CD4-positive, alpha-beta T cell (primary cell): ENCODE measurements around the gene MTSS2. TPM values are rescaled to one million over a fixed set of nuclear protein-coding genes. Genes with fewer than 3 reads are reported as not detected.

Experiments used
- ATAC-seq: fragments of 200-7000 bp; cut with Tn5 transposase; one replicate; pipeline ENCODE4 v1.10.0; 2022; ENCODE audit warnings: mild to moderate bottlenecking; ENCODE audit not compliant: poor library complexity
- CTCF ChIA-PET: fragments of 350-600 bp; sonication (Branson Sonifier 250); formaldehyde crosslinking; loops from one replicate; lab custom pipeline; 2021; ENCODE audit warnings: antibody characterized with exemption, inconsistent platforms; lab: Charles Lee
- POLR2A ChIA-PET: fragments of 350-600 bp; sonication (Branson Sonifier 250); formaldehyde crosslinking; loops from one replicate; lab custom pipeline; 2021; ENCODE audit warnings: antibody characterized with exemption, inconsistent platforms; lab: Charles Lee
- DNase-seq, 14 experiments: peaks; one replicate each; pipeline ENCODE4 v3.0.0-alpha.2; 2013 to 2020; ENCODE audit warnings: mixed read lengths in 2 of 14
- H3K27ac ChIP-seq, 2 donors: one replicate each; pipeline versions ENCODE4 v1.5.1 to v1.7.0; 2013; ENCODE audit warnings: low read length in 2 of 2, low read depth in 1 of 2, mild to moderate bottlenecking in 1 of 2
- H3K27me3 ChIP-seq, 2 experiments: 1 replicate in 1 of 2; 2 replicates in 1 of 2; pipeline versions ENCODE4 v1.6.1 to v1.7.0; 2013; ENCODE audit warnings: low read length in 2 of 2, control low read depth in 1 of 2, mild to moderate bottlenecking in 1 of 2, moderate library complexity in 1 of 2; ENCODE audit not compliant: insufficient read depth in 2 of 2, control insufficient read depth in 1 of 2
- H3K36me3 ChIP-seq: one replicate; pipeline ENCODE4 v1.6.1; 2013; ENCODE audit warnings: low read length, control low read depth; ENCODE audit not compliant: insufficient read depth
- H3K4me1 ChIP-seq: one replicate; pipeline ENCODE4 v1.6.1; 2013; ENCODE audit warnings: low read length, control low read depth; ENCODE audit not compliant: insufficient read depth
- H3K4me3 ChIP-seq: one replicate; pipeline ENCODE4 v1.5.1; 2013; ENCODE audit warnings: mild to moderate bottlenecking, low read length, moderate library complexity
- H3K9me3 ChIP-seq, 2 experiments: 1 replicate in 1 of 2; 2 replicates in 1 of 2; pipeline versions ENCODE4 v1.6.1 to v1.7.0; 2013; ENCODE audit warnings: low read length in 2 of 2, mild to moderate bottlenecking in 2 of 2, control low read depth in 1 of 2, moderate library complexity in 1 of 2; ENCODE audit not compliant: control insufficient read depth in 1 of 2, insufficient read depth in 1 of 2
- H3K27ac Mint-ChIP-seq: one replicate; pipeline ENCODE4 v1.8.0; 2020; ENCODE audit warnings: mixed read lengths
- H3K27me3 Mint-ChIP-seq: one replicate; pipeline ENCODE4 v1.8.0; 2021; ENCODE audit warnings: mixed read lengths
- H3K36me3 Mint-ChIP-seq: one replicate; pipeline ENCODE4 v1.8.0; 2021; ENCODE audit warnings: low read depth, mixed read lengths
- H3K4me1 Mint-ChIP-seq: one replicate; pipeline ENCODE4 v1.8.0; 2021; ENCODE audit warnings: low read depth, mixed read lengths
- H3K4me3 Mint-ChIP-seq: one replicate; pipeline ENCODE4 v1.8.0; 2020; ENCODE audit warnings: mild to moderate bottlenecking, mixed read lengths
- H3K9me3 Mint-ChIP-seq: one replicate; pipeline ENCODE4 v1.8.0; 2020; ENCODE audit warnings: mixed read lengths
- intact Hi-C, 2 experiments: fragments of 100-400 bp; cut with DNase I in 1 of 2; cut with micrococcal nuclease in 1 of 2; formaldehyde crosslinking; loops; one replicate each; pipeline versions ENCODE4 v1.15.1 to v1.9.0; 2023 to 2025; cut with DNase I, micrococcal nuclease
- total RNA-seq, 174 experiments: library from RNA in 2 of 174; stranded (reverse) in 2 of 174; gene quantifications; one replicate each; pipeline ENCODE4 v1.2.3 and lab custom pipeline; 2021 to 2026
- TF ChIP-seq, protein P1 (sequence below): fragments of 200-600 bp; IDR thresholded peaks from one replicate; pipeline ENCODE4 v1.8.0; 2022; ENCODE audit warnings: antibody characterized with exemption, mild to moderate bottlenecking

The MTSS2 gene
- total RNA-seq, 2 experiments from 2014 or later, result 15.4 to 16.4 TPM

GRCh38 chr16:70686376-70687101 lies 686 bp upstream of the MTSS2 start:
- peaks cover 10% of the 10 kb centered on the region for H3K27me3 Mint-ChIP-seq
- Histone ChIP-seq H3K4me1 (peaks cover 10% of the 10 kb centered on the region), H3K9me3 (no peaks in the 10 kb centered on the region), H3K27me3 (peaks cover 19 to 31% of the 10 kb centered on the region in 2 experiments), H3K36me3 (no peaks in the 10 kb centered on the region), H3K27ac (no peak overlapping the region), H3K4me3 (no peak overlapping the region)
- TF ChIP-seq, protein P1, sequence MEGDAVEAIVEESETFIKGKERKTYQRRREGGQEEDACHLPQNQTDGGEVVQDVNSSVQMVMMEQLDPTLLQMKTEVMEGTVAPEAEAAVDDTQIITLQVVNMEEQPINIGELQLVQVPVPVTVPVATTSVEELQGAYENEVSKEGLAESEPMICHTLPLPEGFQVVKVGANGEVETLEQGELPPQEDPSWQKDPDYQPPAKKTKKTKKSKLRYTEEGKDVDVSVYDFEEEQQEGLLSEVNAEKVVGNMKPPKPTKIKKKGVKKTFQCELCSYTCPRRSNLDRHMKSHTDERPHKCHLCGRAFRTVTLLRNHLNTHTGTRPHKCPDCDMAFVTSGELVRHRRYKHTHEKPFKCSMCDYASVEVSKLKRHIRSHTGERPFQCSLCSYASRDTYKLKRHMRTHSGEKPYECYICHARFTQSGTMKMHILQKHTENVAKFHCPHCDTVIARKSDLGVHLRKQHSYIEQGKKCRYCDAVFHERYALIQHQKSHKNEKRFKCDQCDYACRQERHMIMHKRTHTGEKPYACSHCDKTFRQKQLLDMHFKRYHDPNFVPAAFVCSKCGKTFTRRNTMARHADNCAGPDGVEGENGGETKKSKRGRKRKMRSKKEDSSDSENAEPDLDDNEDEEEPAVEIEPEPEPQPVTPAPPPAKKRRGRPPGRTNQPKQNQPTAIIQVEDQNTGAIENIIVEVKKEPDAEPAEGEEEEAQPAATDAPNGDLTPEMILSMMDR, result no peak
- no peaks in the 10 kb centered on the region for H3K36me3 Mint-ChIP-seq
- no peaks in the 10 kb centered on the region for H3K4me1 Mint-ChIP-seq
- DNase-seq (no peak), ATAC-seq (peak; percentile 12)
- H3K4me3 Mint-ChIP-seq, result peak overlapping the region; percentile 78
- ChIA-PET CTCF (no interaction called here), POLR2A (no interaction called here)
- intact Hi-C loops, result no loop called here
- no peaks in the 10 kb centered on the region for H3K9me3 Mint-ChIP-seq
- H3K27ac Mint-ChIP-seq, result no peak overlapping the region

- Histone ChIP-seq H3K27me3 (peaks cover 19 to 31% of the 10 kb centered on the region in 2 experiments), H3K36me3 (no peaks in the 10 kb centered on the region), H3K4me3 (peak overlapping the region; percentile 7), H3K4me1 (peaks cover 10% of the 10 kb centered on the region), H3K9me3 (no peaks in the 10 kb centered on the region), H3K27ac (no peak overlapping the region)
- TF ChIP-seq, protein P1, result no peak
- Mint-ChIP-seq H3K4me3 (peak overlapping the region; percentile 38), H3K27ac (no peak overlapping the region), H3K27me3 (peaks cover 10% of the 10 kb centered on the region), H3K36me3 (no peaks in the 10 kb centered on the region), H3K9me3 (no peaks in the 10 kb centered on the region), H3K4me1 (no peaks in the 10 kb centered on the region)
- ChIA-PET POLR2A (no interaction called here), CTCF (no interaction called here)
- ATAC-seq (peak; percentile 64), DNase-seq (no peak)
- intact Hi-C loops, result no loop called here
Observed at GRCh38 chr16:70685061-70685937, 554 bp downstream of the MTSS2 start.

- ATAC-seq (no peak), DNase-seq (no peak)
- ChIA-PET POLR2A (no interaction called here), CTCF (no interaction called here)
- Mint-ChIP-seq H3K9me3 (no peaks in the 10 kb centered on the region), H3K36me3 (no peaks in the 10 kb centered on the region), H3K4me3 (no peak overlapping the region), H3K4me1 (no peaks in the 10 kb centered on the region), H3K27me3 (peaks cover 10% of the 10 kb centered on the region), H3K27ac (no peak overlapping the region)
- no peak overlapping the region for H3K27ac ChIP-seq
- no peaks in the 10 kb centered on the region for H3K9me3 ChIP-seq
- peaks cover 10% of the 10 kb centered on the region for H3K4me1 ChIP-seq
- intact Hi-C loops, result no loop called here
- TF ChIP-seq, protein P1, result no peak
- H3K4me3 ChIP-seq, result no peak overlapping the region
- H3K36me3 ChIP-seq, result no peaks in the 10 kb centered on the region
- H3K27me3 ChIP-seq, result peaks cover 19 to 31% of the 10 kb centered on the region in 2 experiments
Observed at GRCh38 chr16:70684146-70685060, 1.4 kb downstream of the MTSS2 start.
